ENCODE data around the gene ACKR1.
A peak's percentile ranks its signal among the peaks of the same experiment; 100 is the strongest.

ACKR1 gene, protein sequence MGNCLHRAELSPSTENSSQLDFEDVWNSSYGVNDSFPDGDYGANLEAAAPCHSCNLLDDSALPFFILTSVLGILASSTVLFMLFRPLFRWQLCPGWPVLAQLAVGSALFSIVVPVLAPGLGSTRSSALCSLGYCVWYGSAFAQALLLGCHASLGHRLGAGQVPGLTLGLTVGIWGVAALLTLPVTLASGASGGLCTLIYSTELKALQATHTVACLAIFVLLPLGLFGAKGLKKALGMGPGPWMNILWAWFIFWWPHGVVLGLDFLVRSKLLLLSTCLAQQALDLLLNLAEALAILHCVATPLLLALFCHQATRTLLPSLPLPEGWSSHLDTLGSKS

DNA sequence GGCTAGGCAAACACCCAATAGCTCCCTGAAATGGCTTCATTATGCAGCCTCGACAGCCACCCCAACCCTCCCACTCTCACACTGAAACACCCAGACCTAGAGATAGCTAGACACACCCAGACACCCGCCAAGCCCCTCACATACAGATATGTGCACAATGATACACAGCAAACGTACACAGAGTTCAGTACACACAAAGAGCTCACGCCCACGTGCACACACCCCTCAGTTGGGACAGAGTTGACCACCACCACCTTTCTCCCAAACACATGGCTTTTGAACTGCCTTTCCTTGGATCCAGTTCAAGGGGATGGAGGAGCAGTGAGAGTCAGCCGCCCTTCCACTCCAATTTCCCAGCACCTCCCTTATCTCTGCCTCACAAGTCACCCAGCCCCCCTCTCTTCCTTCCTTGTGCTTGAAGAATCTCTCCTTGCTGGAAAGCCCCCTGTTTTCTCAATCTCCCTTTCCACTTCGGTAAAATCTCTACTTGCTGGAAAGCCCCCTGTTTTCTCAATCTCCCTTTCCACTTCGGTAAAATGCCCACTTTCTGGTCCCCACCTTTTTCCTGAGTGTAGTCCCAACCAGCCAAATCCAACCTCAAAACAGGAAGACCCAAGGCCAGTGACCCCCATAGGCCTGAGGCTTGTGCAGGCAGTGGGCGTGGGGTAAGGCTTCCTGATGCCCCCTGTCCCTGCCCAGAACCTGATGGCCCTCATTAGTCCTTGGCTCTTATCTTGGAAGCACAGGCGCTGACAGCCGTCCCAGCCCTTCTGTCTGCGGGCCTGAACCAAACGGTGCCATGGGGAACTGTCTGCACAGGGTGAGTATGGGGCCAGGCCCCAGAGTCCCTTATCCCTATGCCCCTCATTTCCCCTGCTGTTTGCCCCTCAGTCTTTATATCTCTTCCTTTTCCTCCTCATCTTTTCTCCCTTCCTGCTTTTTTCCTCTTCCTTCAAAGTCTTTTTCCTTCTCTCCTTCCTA lies at the start of gene ACKR1:
ACKR1 (plus strand) TSS at position 715 of the 981 bp plus-strand sequence; CDS start at position 800, 85 bp downstream.
- Histone ChIP-seq H3K36me3 (ENCODE audit: control insufficient read depth in 1 of 2, insufficient read depth in 2 of 2, low read length in 2 of 2) (no peaks in the 10 kb centered on the region), H3K27ac (ENCODE audit: low read depth, low read length) (no peak within 1 kb of the TSS), H3K9me3 (ENCODE audit: control insufficient read depth in 1 of 2, low read length in 2 of 2) (no peaks in the 10 kb centered on the region), H3K27me3 (ENCODE audit: control insufficient read depth in 1 of 2, insufficient read depth in 2 of 2, low read length in 2 of 2) (peaks cover 12 to 13% of the 10 kb centered on the region in 2 donors), H3K9ac (ENCODE audit: low read depth in 1 of 2, low read length in 2 of 2) (no peak within 1 kb of the TSS), H3K4me3 (ENCODE audit: low read depth in 1 of 2, low read length in 2 of 2) (no peak within 1 kb of the TSS), H3K4me1 (ENCODE audit: control insufficient read depth in 1 of 2, insufficient read depth in 2 of 2, low read length in 2 of 2) (peaks cover 0 to 4% of the 10 kb centered on the region in 2 donors)

DNA sequence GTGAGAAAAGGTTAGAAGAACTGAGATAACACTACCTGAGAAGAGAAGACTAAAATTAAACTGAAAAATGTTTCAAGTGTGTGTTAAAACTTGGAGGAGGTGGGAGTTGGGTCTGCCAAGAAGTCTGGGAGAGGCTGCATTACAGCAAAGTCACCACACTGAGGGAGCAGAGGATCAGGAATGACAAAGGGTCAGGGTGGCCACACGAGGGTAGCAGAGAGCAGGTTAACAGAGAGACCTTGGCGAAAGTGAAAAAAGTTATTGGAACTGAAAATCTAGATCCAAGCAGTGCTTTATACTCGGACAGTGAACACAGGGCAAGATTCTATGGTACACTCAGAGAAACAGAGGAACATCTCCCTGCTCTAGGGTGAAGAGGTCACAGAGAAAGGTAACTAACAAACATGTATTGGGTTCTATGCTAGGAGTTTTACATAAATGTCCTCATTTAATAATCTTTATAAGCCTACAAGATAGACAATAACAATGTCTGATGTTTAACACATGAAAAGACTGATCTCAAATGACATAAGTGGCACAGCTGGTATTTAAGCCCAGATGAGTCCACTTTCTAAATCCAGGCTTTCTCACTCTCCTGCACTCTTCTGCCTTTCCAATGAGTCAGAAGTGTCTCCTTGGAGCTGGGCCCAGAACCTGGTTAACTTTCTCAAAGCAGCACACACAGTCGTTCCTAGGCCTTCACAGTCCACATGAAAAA lies 43.5 kb upstream of the ACKR1 start:
- Histone ChIP-seq H3K27ac (ENCODE audit: low read depth, low read length) (no peak overlapping the region), H3K4me3 (ENCODE audit: low read depth in 1 of 2, low read length in 2 of 2) (no peak overlapping the region), H3K36me3 (ENCODE audit: control insufficient read depth in 1 of 2, insufficient read depth in 2 of 2, low read length in 2 of 2) (no peaks in the 10 kb centered on the region), H3K9ac (ENCODE audit: low read depth in 1 of 2, low read length in 2 of 2) (no peak overlapping the region), H3K27me3 (ENCODE audit: control insufficient read depth in 1 of 2, insufficient read depth in 2 of 2, low read length in 2 of 2) (peaks cover 5 to 7% of the 10 kb centered on the region in 2 donors), H3K4me1 (ENCODE audit: control insufficient read depth in 1 of 2, insufficient read depth in 2 of 2, low read length in 2 of 2) (no peaks in the 10 kb centered on the region), H3K9me3 (ENCODE audit: control insufficient read depth in 1 of 2, low read length in 2 of 2) (no peaks in the 10 kb centered on the region)

DNA sequence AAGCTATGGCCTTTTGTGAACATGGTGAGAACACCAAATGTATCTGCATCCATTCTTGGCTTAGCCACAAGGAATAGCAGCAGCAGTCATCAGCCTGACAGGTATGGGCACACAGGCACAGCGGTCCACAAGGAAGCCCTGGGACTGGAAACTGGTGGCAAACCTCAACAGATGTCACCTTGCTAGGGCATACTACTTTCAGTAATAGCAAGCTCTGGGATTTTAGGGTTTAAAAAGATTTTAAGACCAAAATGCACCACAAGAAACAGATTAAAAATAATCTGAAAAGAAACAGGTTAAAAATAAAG lies 43.0 kb upstream of the ACKR1 start:
- Histone ChIP-seq H3K27me3 (ENCODE audit: control insufficient read depth in 1 of 2, insufficient read depth in 2 of 2, low read length in 2 of 2) (peaks cover 5 to 12% of the 10 kb centered on the region in 2 donors), H3K4me3 (ENCODE audit: low read depth in 1 of 2, low read length in 2 of 2) (no peak overlapping the region), H3K4me1 (ENCODE audit: control insufficient read depth in 1 of 2, insufficient read depth in 2 of 2, low read length in 2 of 2) (no peaks in the 10 kb centered on the region), H3K9ac (ENCODE audit: low read depth in 1 of 2, low read length in 2 of 2) (no peak overlapping the region), H3K27ac (ENCODE audit: low read depth, low read length) (no peak overlapping the region), H3K36me3 (ENCODE audit: control insufficient read depth in 1 of 2, insufficient read depth in 2 of 2, low read length in 2 of 2) (no peaks in the 10 kb centered on the region), H3K9me3 (ENCODE audit: control insufficient read depth in 1 of 2, low read length in 2 of 2) (no peaks in the 10 kb centered on the region)

DNA sequence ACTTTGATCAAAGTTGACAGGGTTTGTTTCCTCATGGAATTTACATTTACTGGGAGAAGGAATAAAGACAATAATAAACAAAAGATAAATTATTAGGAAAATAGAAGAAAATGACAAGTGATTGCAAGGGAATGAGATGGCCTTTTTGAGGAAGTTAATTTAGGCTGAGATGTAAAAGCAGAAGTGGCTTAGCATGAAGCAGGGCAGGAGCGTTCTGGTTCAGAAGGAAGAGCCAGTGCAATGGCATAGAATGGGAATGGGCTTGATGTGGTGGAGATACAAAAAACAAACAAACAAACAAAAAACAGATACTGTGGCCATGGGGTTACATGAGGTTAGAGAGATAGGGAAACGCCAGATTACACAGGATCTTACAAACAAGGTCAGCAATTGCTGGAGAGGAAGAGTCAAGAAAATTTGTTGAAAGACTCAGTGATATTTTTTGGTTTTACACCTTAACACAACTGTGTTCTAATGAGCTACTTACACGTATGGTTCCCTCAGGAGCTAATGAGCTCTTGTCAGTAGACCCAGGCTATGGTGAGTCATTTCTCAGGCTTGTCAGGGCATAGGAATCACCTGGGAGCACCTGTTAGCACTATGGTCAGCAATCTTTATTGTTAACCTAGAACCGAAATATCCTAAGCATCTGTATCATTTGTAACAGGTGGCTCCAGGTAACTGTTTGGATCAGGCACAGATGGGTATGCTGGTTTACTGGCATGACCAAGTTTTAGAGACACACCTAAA lies 42.0 kb upstream of the ACKR1 start:
- Histone ChIP-seq H3K4me1 (ENCODE audit: control insufficient read depth in 1 of 2, insufficient read depth in 2 of 2, low read length in 2 of 2) (no peaks in the 10 kb centered on the region), H3K9me3 (ENCODE audit: control insufficient read depth in 1 of 2, low read length in 2 of 2) (no peaks in the 10 kb centered on the region), H3K27me3 (ENCODE audit: control insufficient read depth in 1 of 2, insufficient read depth in 2 of 2, low read length in 2 of 2) (peaks cover 5 to 13% of the 10 kb centered on the region in 2 donors), H3K27ac (ENCODE audit: low read depth, low read length) (no peak overlapping the region), H3K4me3 (ENCODE audit: low read depth in 1 of 2, low read length in 2 of 2) (no peak overlapping the region), H3K9ac (ENCODE audit: low read depth in 1 of 2, low read length in 2 of 2) (no peak overlapping the region), H3K36me3 (ENCODE audit: control insufficient read depth in 1 of 2, insufficient read depth in 2 of 2, low read length in 2 of 2) (no peaks in the 10 kb centered on the region)

DNA sequence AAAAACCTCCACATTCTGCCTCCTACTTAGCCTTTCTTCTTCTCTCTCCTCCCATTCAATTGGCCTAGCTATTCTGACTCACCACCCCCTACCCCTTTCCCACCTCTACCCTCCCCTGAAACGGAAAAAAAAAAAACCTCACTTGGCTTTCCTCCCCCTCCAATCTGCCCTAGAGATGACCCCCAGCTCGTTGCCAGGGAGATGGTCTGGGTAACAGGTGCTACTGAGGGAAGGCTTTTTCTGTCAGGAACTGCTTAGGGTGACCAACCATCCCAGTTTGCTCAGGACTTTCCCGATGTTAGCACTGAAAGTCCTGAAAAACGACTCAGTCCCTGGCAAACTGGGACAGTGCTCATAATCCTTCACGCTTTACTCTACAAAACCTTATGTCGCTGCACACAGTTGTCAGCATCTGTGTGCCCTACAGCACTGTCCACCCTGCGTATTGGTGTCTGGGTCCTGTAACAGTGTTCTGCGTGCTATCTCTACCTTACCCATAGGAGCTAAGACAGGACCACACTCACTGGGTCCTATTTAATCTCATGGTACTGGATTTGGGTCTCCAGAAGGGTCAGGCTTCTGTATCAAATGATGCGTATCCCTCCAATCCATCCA lies 41.0 kb upstream of the ACKR1 start:
- Histone ChIP-seq H3K36me3 (ENCODE audit: control insufficient read depth in 1 of 2, insufficient read depth in 2 of 2, low read length in 2 of 2) (no peaks in the 10 kb centered on the region), H3K9ac (ENCODE audit: low read depth in 1 of 2, low read length in 2 of 2) (no peak overlapping the region), H3K4me1 (ENCODE audit: control insufficient read depth in 1 of 2, insufficient read depth in 2 of 2, low read length in 2 of 2) (no peaks in the 10 kb centered on the region), H3K9me3 (ENCODE audit: control insufficient read depth in 1 of 2, low read length in 2 of 2) (no peaks in the 10 kb centered on the region), H3K27ac (ENCODE audit: low read depth, low read length) (no peak overlapping the region), H3K27me3 (ENCODE audit: control insufficient read depth in 1 of 2, insufficient read depth in 2 of 2, low read length in 2 of 2) (peaks cover 10 to 13% of the 10 kb centered on the region in 2 donors), H3K4me3 (ENCODE audit: low read depth in 1 of 2, low read length in 2 of 2) (no peak overlapping the region)

DNA sequence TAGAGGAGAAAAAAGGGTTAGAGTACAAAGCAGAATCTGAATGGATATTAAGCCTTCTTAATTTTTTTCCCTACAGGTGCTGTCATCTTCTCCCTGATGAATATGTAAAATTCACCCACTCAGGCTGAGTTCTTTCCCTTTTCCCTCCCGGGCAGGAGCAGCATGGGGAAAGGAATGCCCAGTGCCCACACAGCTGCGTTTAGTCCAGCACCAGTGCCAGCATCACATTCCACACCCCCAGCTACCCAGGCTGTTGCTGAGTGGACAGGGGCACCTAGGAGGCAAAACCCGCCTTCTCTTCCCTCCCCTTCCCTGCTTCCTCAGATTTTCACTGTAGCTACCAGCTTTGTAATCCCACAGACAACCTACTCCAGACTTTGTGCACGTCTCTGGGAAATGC lies 36.6 kb upstream of the ACKR1 start:
- Histone ChIP-seq H3K4me1 (ENCODE audit: control insufficient read depth in 1 of 2, insufficient read depth in 2 of 2, low read length in 2 of 2) (no peaks in the 10 kb centered on the region), H3K4me3 (ENCODE audit: low read depth in 1 of 2, low read length in 2 of 2) (no peak overlapping the region), H3K9me3 (ENCODE audit: control insufficient read depth in 1 of 2, low read length in 2 of 2) (no peaks in the 10 kb centered on the region), H3K9ac (ENCODE audit: low read depth in 1 of 2, low read length in 2 of 2) (no peak overlapping the region), H3K27ac (ENCODE audit: low read depth, low read length) (no peak overlapping the region), H3K36me3 (ENCODE audit: control insufficient read depth in 1 of 2, insufficient read depth in 2 of 2, low read length in 2 of 2) (no peaks in the 10 kb centered on the region), H3K27me3 (ENCODE audit: control insufficient read depth in 1 of 2, insufficient read depth in 2 of 2, low read length in 2 of 2) (peaks cover 20 to 24% of the 10 kb centered on the region in 2 donors)

DNA sequence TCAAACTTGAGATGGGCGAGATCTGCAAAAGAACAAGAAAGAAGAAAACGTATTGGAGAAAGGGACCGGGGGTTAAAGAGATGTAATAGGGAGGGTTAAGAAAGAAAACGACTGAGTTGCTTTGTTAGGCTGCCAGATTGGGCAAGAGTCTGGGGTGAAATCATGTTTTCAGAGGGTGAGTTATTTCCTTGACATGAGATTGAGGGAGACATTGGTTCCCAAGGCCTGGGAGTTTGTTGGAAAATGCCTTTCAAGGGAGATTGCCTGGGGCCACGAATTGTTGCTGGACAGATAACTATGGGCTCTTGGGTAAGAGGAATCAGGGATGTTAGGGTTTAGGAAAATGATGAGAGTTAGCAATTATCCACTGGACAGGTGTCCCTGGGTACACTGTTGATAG lies 34.0 kb upstream of the ACKR1 start:
- H3K9ac ChIP-seq (ENCODE audit: low read depth in 1 of 2, low read length in 2 of 2) = no peak overlapping the region
- peaks cover 15 to 22% of the 10 kb centered on the region in 2 donors for H3K27me3 ChIP-seq (ENCODE audit: control insufficient read depth in 1 of 2, insufficient read depth in 2 of 2, low read length in 2 of 2)
- no peak overlapping the region for H3K27ac ChIP-seq (ENCODE audit: low read depth, low read length)
- no peaks in the 10 kb centered on the region for H3K9me3 ChIP-seq (ENCODE audit: control insufficient read depth in 1 of 2, low read length in 2 of 2)
- no peaks in the 10 kb centered on the region for H3K36me3 ChIP-seq (ENCODE audit: control insufficient read depth in 1 of 2, insufficient read depth in 2 of 2, low read length in 2 of 2)
- H3K4me1 ChIP-seq (ENCODE audit: control insufficient read depth in 1 of 2, insufficient read depth in 2 of 2, low read length in 2 of 2) = no peaks in the 10 kb centered on the region
- H3K4me3 ChIP-seq (ENCODE audit: low read depth in 1 of 2, low read length in 2 of 2) = no peak overlapping the region

DNA sequence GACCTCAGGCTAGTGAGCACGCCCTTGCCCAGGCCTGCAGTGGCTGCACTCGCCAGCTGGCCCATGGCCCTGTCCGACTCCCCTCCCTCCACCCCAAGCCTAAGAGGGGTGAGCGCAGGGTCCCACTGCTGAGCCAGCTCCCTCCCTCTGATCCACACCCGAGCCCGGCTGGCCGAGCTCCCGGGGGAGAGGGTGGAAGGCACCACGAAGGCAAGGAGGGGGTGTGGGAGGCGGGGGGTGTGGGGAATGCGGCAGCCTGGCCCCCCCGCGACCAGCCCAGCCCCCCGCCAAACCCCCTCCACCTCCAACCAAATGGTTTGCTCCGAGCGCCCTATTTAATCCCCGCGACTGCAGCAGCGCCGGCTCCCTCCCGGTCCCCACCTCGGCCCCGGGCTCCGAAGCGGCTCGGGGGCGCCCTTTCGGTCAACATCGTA lies 33.4 kb upstream of the ACKR1 start, which contains the start of gene CADM3:
CADM3 (plus strand) TSS at position 362 of the 434 bp plus-strand sequence. CDS start 151 bp downstream, outside the sequence.
- Histone ChIP-seq H3K36me3 (ENCODE audit: control insufficient read depth in 1 of 2, insufficient read depth in 2 of 2, low read length in 2 of 2) (no peaks in the 10 kb centered on the region), H3K9ac (ENCODE audit: low read depth in 1 of 2, low read length in 2 of 2) (no peak within 1 kb of the TSS), H3K9me3 (ENCODE audit: control insufficient read depth in 1 of 2, low read length in 2 of 2) (no peaks in the 10 kb centered on the region), H3K27ac (ENCODE audit: low read depth, low read length) (no peak within 1 kb of the TSS), H3K4me3 (ENCODE audit: low read depth in 1 of 2, low read length in 2 of 2) (peak within 1 kb of the TSS in 1 of 2 donors; percentile 9), H3K4me1 (ENCODE audit: control insufficient read depth in 1 of 2, insufficient read depth in 2 of 2, low read length in 2 of 2) (no peaks in the 10 kb centered on the region), H3K27me3 (ENCODE audit: control insufficient read depth in 1 of 2, insufficient read depth in 2 of 2, low read length in 2 of 2) (peaks cover 15 to 16% of the 10 kb centered on the region in 2 donors)

Data from duodenal mucosa (tissue), 2 donors.